HEK293 (cell line): ENCODE data around the gene CXorf58.

Experiments used
- BCL11A ChIP-seq: fragments of 450-650 bp; formaldehyde crosslinking; IDR thresholded peaks from 2 replicates; pipeline ENCODE4 v1.5.1; 2016; ENCODE audit warnings: low read depth, missing biosample characterization, missing genetic modification characterization
- CTCF ChIP-seq: fragments of 450-650 bp; formaldehyde crosslinking; IDR thresholded peaks from 2 replicates; pipeline ENCODE4 v1.5.1; 2016; ENCODE audit warnings: missing biosample characterization, missing genetic modification characterization
- REPIN1 ChIP-seq: fragments of 450-650 bp; formaldehyde crosslinking; IDR thresholded peaks from 2 replicates; pipeline ENCODE4 v1.5.1; 2017; ENCODE audit warnings: missing biosample characterization, missing genetic modification characterization, low read depth
- SETDB1 ChIP-seq: IDR thresholded peaks from one replicate; pipeline ENCODE4 v1.6.1; 2017; ENCODE audit warnings: mild to moderate bottlenecking, low read length, moderate library complexity, mixed read lengths; ENCODE audit not compliant: insufficient read length
- ZBTB11 ChIP-seq: fragments of 450-650 bp; formaldehyde crosslinking; conservative IDR thresholded peaks from 2 replicates; pipeline ENCODE4 v1.5.1; 2016; ENCODE audit warnings: low read depth, missing biosample characterization, missing genetic modification characterization
- ZNF132 ChIP-seq: fragments of 450-650 bp; formaldehyde crosslinking; IDR thresholded peaks from 2 replicates; pipeline ENCODE4 v1.5.1; 2017; ENCODE audit warnings: missing biosample characterization, missing genetic modification characterization, borderline replicate concordance
- ZNF18 ChIP-seq: fragments of 450-650 bp; formaldehyde crosslinking; IDR thresholded peaks from 2 replicates; pipeline ENCODE4 v1.5.1; 2016; ENCODE audit warnings: missing biosample characterization, missing genetic modification characterization
- ZNF488 ChIP-seq: fragments of 450-650 bp; formaldehyde crosslinking; IDR thresholded peaks from 2 replicates; pipeline ENCODE4 v1.5.1; 2016; ENCODE audit warnings: missing biosample characterization, missing genetic modification characterization
- ZNF501 ChIP-seq: fragments of 450-650 bp; formaldehyde crosslinking; IDR thresholded peaks from 2 replicates; pipeline ENCODE4 v1.5.1; 2016; ENCODE audit warnings: missing biosample characterization, missing genetic modification characterization

GRCh38 chrX:23936180-23936579 is 28.4 kb downstream of the CXorf58 start:
- no peak for TF ChIP-seq ZNF132
- no peak for TF ChIP-seq CTCF (tag by site-specific recombination)
- no peak for TF ChIP-seq ZNF18 (tag by site-specific recombination)
- TF ChIP-seq BCL11A, result no peak
- TF ChIP-seq ZNF488 (tag by site-specific recombination), result no peak
- TF ChIP-seq ZNF501 (tag by site-specific recombination), result no peak
- TF ChIP-seq REPIN1, result no peak
- no peak for TF ChIP-seq ZBTB11 (tag by site-specific recombination)
- no peak for TF ChIP-seq SETDB1
